Measurements from ENCODE around the gene CREB3L1. TPM values are rescaled to one million over a fixed set of nuclear protein-coding genes. Genes with fewer than 3 reads are reported as not detected.

Gene CREB3L1
- total RNA-seq, 2 experiments from 2014 or later, result not detected

GRCh38 chr11:46306296-46306853, 28.9 kb downstream of the CREB3L1 start:
- POLR2A ChIA-PET, result no interaction called here
- CTCF ChIA-PET, result interaction anchor here (0.7 to 17.7 kb wide), 3 partner anchors 13 to 370 kb away, joined by 4 to 207 read pairs (median 21); no protein-coding TSS in a partner anchor

DNA sequence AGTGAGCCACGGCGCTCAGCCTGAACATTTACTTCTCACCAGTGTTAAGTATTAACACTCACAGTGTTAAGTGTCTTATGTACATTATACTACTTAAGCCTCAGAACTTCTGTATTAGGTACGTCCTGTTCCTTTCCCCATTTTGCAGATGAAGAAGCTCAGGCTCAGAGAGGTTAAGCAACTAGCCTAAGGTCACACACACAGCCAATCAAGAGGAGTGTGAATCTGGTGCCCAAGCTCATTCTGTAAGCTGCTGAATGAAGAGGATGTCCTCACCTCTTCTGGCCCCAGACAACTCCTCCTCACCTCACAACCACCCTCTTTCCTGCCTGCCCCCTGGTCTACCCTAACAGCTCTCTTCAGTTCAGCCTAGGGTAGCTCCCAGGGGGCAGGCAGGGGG, 29.9 kb downstream of the CREB3L1 start:
- POLR2A ChIA-PET, result interaction anchor here (0.9 kb wide), 1 partner anchor 69 kb away, joined by 5 read pairs; no protein-coding TSS in a partner anchor
- CTCF ChIA-PET, result interaction anchor here (1.2 to 17.7 kb wide), 5 partner anchors 12 to 67 kb away, joined by 4 to 207 read pairs (median 6); no protein-coding TSS in a partner anchor

DNA sequence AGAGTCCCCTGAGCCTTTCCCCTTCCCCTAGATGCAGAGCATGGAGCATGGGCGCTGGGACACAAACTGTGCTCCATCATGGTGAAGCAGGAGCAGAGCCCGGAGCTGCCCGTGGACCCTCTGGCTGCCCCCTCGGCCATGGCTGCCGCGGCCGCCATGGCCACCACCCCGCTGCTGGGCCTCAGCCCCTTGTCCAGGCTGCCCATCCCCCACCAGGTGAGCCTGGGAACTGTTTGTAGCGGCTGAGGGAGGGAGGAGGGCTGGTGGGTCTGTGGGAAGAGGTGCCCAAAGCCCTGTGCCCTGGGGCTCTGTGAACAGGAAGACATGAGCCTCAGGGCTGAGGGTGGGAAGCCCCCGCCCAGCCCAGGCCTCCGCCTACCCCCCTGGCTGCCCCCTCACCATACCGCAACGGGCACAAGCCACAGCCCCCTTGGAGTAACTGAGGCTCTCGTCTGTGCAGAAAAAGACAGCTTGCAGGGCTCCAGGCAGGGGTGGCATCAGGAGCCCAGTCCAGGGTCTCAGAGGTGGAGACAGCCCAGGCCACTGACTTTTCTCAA, 30.4 kb downstream of the CREB3L1 start:
- ChIA-PET POLR2A (interaction anchor here (0.9 kb wide), 2 partner anchors 65 to 70 kb away, joined by 5 to 7 read pairs; no protein-coding TSS in a partner anchor), CTCF (interaction anchor here (0.6 to 17.7 kb wide), 13 partner anchors 11 to 180 kb away, joined by 3 to 207 read pairs (median 4); partner anchors contain the start of gene CREB3L1)

DNA sequence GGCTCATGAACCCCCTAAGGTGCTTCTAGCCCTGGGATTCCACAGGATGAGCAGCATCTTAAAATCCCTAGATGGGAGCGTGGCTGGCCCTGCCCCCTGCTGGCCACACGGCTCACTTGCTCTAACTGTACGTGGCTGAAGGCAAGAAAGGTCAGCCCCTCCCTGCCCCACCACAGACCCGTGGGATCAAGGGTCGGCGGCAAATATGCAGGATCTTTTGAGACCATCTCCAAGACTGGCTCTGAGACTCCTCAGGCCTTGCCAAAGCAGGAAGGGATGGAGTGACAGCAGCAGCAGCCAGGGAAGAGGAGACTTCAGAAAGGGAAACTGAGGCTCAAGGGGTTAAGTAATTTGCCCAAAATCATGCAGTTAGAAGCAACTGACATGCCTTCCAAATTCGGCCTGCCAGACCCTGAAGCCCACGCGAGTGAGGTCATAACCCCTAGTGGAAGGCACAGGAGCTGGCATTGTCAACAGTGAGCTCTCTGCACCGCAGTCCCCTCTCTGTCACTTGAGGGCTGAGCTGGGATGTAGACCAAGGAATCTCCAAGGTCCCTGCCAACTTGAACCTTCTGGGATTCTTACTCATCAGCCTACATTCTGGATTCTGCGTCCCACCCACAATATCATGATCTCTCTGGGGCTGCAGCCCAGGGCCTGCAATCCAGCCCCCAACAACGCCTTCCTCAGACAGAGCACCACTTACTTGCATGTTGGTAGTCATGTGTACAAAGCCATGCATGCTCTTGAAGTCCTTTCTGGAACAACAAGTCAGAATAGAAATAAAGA, 31.4 kb downstream of the CREB3L1 start:
- CTCF ChIA-PET, result interaction anchor here (0.6 to 17.7 kb wide), 14 partner anchors 10 to 938 kb away, joined by 3 to 207 read pairs (median 4); partner anchors contain the start of gene CREB3L1
- POLR2A ChIA-PET, result interaction anchor here (0.7 to 0.9 kb wide), 2 partner anchors 65 to 604 kb away, joined by 3 to 7 read pairs; no protein-coding TSS in a partner anchor

DNA sequence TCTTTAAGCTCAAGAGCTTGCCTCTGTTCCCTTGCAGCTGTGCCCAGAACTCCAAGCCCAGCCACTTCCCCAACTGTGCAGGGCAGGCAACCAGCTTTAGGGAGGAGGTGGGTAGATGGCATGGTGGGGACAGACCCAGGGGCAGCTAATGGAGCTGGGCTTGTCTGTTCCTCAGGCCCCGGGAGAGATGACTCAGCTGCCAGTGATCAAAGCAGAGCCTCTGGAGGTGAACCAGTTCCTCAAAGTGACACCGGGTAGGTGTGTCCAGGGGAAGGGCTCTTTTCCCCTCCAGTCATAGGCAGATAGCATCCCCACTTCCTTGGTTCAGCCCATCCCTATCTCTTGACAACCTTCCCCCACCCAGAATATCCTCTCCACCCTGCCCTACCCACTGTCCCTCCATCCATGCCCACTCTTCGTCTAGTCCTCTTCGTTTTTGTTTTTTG, 32.4 kb downstream of the CREB3L1 start:
- ChIA-PET CTCF (interaction anchor here (0.6 to 17.7 kb wide), 7 partner anchors 9 to 939 kb away, joined by 3 to 207 read pairs (median 5); no protein-coding TSS in a partner anchor), POLR2A (no interaction called here)

DNA sequence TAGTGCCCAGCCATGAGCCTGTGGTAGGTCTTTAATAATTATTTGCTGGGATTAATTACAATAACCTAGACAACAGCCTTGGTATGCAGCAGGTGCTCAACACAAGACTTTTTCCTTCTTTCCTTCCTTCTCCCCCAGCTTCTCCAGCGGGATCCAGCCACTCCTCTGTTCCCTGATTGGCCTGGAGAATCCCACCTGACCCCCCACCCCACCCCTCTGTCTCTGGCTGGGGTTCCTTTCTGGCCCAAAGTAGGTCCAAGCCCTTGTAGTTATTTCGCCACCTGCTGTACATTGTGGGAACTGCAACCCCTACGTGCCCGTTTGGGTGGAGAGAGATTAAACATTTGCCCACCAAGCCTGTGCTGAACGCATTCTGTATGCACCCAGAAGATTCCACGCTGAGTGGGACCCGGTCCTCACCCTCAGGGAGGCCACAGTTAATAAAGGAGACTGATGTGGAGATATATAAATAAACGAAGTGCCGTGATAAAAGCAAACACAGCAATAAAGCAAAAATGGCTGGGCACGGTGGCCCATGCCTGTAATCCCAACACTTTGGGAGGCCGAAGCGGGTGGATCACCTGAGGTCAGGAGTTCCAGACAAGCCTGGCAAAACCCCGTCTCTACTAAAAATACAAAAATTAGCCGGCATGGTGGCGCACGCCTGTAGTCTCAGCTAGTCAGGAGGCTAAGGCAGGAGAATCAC, 37.7 kb downstream of the CREB3L1 start:
- POLR2A ChIA-PET, result interaction anchor here (0.7 kb wide), 1 partner anchor 331 kb away, joined by 4 read pairs; no protein-coding TSS in a partner anchor

DNA sequence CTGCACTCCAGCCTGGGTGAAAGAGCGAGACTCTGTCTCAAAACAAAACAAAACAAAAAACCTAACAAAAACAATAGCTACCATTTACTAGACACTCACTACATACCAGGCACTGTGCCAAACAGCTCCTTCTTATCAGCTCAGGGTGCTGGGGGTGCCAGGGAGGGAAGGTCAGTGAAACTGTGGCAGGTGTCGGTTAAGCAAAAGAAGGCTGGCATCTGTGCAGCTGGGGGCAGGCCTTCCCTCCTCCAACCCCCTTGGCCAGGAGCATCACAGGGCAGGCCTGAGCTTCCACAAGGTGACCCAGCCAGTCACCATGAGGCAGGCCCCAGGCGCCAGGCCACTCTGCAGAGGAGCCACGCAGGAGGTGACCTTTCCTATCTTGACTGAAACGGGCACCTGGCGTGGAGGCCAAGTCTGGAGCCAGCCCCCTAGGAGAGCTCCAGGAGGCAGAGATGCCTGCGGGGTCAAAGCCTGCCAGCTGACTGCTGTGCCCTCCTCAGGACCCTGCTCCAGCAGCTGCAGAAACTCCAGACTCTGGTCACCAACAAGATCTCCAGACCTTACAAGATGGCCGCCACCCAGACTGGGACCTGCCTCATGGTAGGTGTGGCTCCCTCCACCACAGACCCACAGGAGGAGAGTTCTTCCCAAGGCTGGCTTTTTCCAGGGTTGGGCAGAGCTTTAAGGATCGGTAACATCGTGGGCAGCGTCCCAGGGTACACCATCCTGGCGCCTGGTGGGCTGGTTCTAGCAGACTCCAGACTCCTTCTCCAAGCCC, 38.5 kb downstream of the CREB3L1 start:
- ChIA-PET CTCF (interaction anchor here (0.6 to 17.7 kb wide), 8 partner anchors 15 to 259 kb away, joined by 3 to 207 read pairs (median 3); no protein-coding TSS in a partner anchor), POLR2A (interaction anchor here (0.6 to 1.2 kb wide), 2 partner anchors 23 to 73 kb away, joined by 5 to 7 read pairs; no protein-coding TSS in a partner anchor)

More for the DNA sequence above, 37.7 kb downstream of the CREB3L1 start:
- CTCF ChIA-PET, result interaction anchor here (0.6 to 17.7 kb wide), 12 partner anchors 11 to 351 kb away, joined by 3 to 207 read pairs (median 3); partner anchors contain the start of gene CHRM4

DNA sequence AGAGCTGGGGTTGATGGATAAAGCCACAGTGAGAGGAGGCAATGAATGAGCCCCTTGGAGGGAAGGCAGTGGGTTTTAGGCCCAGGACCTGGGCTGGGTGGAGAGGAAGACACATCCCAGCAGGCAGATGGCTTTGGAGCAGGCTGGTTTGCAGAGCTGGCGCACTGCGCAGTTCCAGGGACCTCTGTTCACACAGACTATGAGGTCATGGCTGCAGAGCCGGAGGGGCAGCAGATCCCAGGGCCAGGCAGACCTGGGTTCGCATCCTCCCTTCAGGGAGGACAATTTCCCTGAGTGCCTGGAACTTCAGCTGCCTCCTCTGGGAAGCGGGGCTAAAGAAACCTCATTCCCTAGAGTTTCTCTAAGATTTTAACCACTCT, 41.6 kb downstream of the CREB3L1 start:
- POLR2A ChIA-PET, result interaction anchor here (0.9 kb wide), 1 partner anchor 76 kb away, joined by 6 read pairs; no protein-coding TSS in a partner anchor
- CTCF ChIA-PET, result interaction anchor here (1.1 to 17.7 kb wide), 7 partner anchors 9 to 78 kb away, joined by 3 to 207 read pairs (median 4); partner anchors contain the start of gene DGKZ

DNA sequence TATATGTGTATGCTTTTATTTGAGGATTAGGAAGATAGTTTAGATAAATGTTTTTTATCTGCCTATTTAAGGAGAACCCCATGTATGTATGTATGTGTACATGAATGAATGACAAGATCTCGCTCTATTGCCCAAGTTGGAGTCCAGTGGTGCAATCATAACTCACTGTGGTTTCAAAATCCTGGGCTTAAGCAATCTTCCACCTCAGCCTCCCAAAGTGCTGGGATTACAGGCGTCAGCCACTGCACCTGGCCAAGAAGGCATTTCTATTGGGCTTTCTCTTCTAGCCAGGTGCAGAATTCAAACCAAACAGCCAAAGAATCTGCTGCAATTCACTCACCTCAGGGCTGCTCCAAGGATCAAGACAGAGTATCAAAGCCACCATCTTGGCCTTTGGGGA, 44.3 kb downstream of the CREB3L1 start:
- POLR2A ChIA-PET, result no interaction called here
- CTCF ChIA-PET, result interaction anchor here (4.6 kb wide), 1 partner anchor 13 kb away, joined by 21 read pairs; no protein-coding TSS in a partner anchor

- CTCF ChIA-PET, result interaction anchor here (1.5 kb wide), 1 partner anchor 15 kb away, joined by 6 read pairs; no protein-coding TSS in a partner anchor
- POLR2A ChIA-PET, result no interaction called here
These were observed 45.3 kb downstream of the CREB3L1 start for GRCh38 chr11:46322759-46323158.

GRCh38 chr11:46326813-46327416, 49.5 kb downstream of the CREB3L1 start:
- ChIA-PET POLR2A (no interaction called here), CTCF (no interaction called here)

- CTCF ChIA-PET, result interaction anchor here (1.2 kb wide), 1 partner anchor 8 kb away, joined by 4 read pairs; no protein-coding TSS in a partner anchor
These were observed 50.4 kb downstream of the CREB3L1 start for GRCh38 chr11:46327829-46328228.

DNA sequence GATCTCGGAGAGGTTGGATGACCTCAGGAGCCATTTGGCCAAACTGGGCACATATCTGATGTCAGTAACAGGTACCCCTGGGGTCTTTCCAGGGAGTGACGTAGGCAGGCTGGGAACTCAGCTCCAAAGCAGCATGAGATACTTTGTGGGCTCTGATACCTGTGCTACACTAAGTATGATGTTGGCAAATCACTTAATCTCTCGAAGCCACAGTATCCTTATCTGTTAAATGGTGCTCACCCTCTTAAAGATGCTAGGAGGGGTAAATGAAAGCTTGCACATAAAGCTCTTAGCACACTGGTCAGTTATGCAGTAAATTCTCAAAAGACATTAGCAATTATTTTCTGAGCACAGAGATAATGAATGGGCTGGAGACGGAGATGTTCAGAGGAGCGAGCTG, 52.7 kb downstream of the CREB3L1 start:
- ChIA-PET POLR2A (no interaction called here), CTCF (interaction anchor here (1.1 to 2.1 kb wide), 6 partner anchors 9 to 92 kb away, joined by 3 to 9 read pairs (median 4); no protein-coding TSS in a partner anchor)

More at GRCh38 chr11:46327829-46328228, 50.4 kb downstream of the CREB3L1 start:
- POLR2A ChIA-PET, result no interaction called here

- ChIA-PET CTCF (interaction anchor here (1.1 to 2.1 kb wide), 6 partner anchors 8 to 92 kb away, joined by 3 to 9 read pairs (median 4); no protein-coding TSS in a partner anchor), POLR2A (interaction anchor here (0.6 to 1.2 kb wide), 2 partner anchors 15 to 29 kb away, joined by 5 to 7 read pairs; no protein-coding TSS in a partner anchor)
These were observed 53.3 kb downstream of the CREB3L1 start for GRCh38 chr11:46330563-46331281.

DNA sequence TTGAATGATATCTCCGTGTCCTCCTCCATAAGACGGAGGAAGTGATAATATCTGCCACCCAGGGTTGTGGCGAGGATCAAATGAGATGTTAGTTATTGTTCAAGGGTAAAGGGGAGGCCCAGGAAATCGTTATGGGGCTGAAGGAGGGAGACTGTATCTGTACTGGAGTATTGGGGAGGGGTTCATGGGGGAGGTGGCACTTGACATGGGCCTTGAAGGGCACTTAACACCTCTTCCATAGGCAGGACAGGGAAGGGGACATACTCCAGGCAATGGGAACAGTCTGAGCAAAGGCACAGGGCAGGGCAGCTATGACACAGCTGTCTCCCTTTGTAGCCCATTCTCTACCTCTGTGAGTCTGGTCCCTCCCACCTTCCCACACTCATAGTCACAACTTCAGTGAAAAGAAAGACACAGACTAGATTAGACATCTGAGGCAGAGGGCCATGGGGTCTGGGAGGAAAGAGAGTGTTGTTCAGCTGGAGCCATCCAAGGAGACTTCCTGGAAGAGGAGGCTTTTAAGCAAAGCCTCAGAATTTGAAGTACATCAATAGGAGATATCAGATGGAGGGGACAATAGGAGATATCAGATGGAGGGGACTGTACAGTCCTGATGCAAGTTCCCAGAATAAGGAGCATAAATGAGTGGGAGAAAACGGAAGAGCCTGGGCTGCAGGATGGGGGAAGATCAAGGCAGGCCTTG, 54.0 kb downstream of the CREB3L1 start:
- ChIA-PET POLR2A (interaction anchor here (1.2 kb wide), 1 partner anchor 14 kb away, joined by 5 read pairs; no protein-coding TSS in a partner anchor), CTCF (interaction anchor here (1.2 to 1.7 kb wide), 3 partner anchors 16 to 93 kb away, joined by 4 to 5 read pairs (median 4); no protein-coding TSS in a partner anchor)
